GM12892 (cell line): ENCODE measurements around the gene ZNF491.
"Not testable (repeated sequence)": the region's sequence is repeated elsewhere in the genome, so short reads cannot be mapped to it uniquely, and the experiment has no call there.

Source experiments
- DNase-seq: peaks from one replicate; pipeline ENCODE4 v3.0.0; 2011; ENCODE audit not compliant: insufficient read length
- FAIRE-seq: peaks from 2 replicates; lab custom pipeline; 2011; peaks lifted over from hg19 to GRCh38; lab: Jason Lieb, UNC
- POLR2A ChIP-seq: IDR thresholded peaks from 2 replicates; pipeline ENCODE4 v1.6.1; 2011; ENCODE audit warnings: low read depth, low read length, control low read depth
- POLR2AphosphoS5 ChIP-seq: IDR thresholded peaks from 2 replicates; pipeline ENCODE4 v1.6.1; 2011; ENCODE audit warnings: low read depth, low read length, control low read depth
- TAF1 ChIP-seq: IDR thresholded peaks from 2 replicates; pipeline ENCODE4 v1.6.1; 2011; ENCODE audit warnings: low read depth, mild to moderate bottlenecking, control low read depth, low read length, borderline replicate concordance

Gene ZNF491

GRCh38 chr19:11814700-11815035 lies 16.3 kb downstream of the ZNF491 start:
- TF ChIP-seq TAF1 = no peak
- no peak for TF ChIP-seq POLR2AphosphoS5
- no peak for TF ChIP-seq POLR2A
- FAIRE-seq = no peak
- no peak for DNase-seq

GRCh38 chr19:11821474-11822109 lies 23.3 kb downstream of the ZNF491 start:
- DNase-seq (no peak), FAIRE-seq (no peak)
- TF ChIP-seq POLR2A (no peak), TAF1 (no peak), POLR2AphosphoS5 (no peak)

- DNase-seq, FAIRE-seq: not testable (repeated sequence)
Measured at GRCh38 chr19:11828957-11829876, 30.9 kb downstream of the ZNF491 start.

- FAIRE-seq (no peak), DNase-seq (no peak)
- no peak for TF ChIP-seq TAF1
- TF ChIP-seq POLR2AphosphoS5 = no peak
- no peak for TF ChIP-seq POLR2A
Measured at GRCh38 chr19:11832253-11832912, 34.1 kb downstream of the ZNF491 start.

- TF ChIP-seq POLR2A (no peak), POLR2AphosphoS5 (no peak), TAF1 (no peak)
- FAIRE-seq (no peak), DNase-seq (no peak)
Measured at GRCh38 chr19:11833541-11833940, 35.2 kb downstream of the ZNF491 start.

GRCh38 chr19:11835626-11836066 lies 37.3 kb downstream of the ZNF491 start:
- not testable (repeated sequence) for DNase-seq, FAIRE-seq

GRCh38 chr19:11843722-11844121 lies 45.4 kb downstream of the ZNF491 start:
- TF ChIP-seq POLR2A (no peak), TAF1 (no peak), POLR2AphosphoS5 (no peak)
- no peak for DNase-seq
- FAIRE-seq = no peak

- DNase-seq, FAIRE-seq: not testable (repeated sequence)
Measured at GRCh38 chr19:11847615-11848014, 49.3 kb downstream of the ZNF491 start.

- DNase-seq (no peak), FAIRE-seq (no peak)
- TF ChIP-seq POLR2A = no peak
- TF ChIP-seq POLR2AphosphoS5 = no peak
- no peak for TF ChIP-seq TAF1
Measured at GRCh38 chr19:11848200-11848593, 49.9 kb downstream of the ZNF491 start.

- TF ChIP-seq TAF1 = no peak
- TF ChIP-seq POLR2A = 0 out of 2 replicates have a peak, but pooled peaks have one; percentile 37
- TF ChIP-seq POLR2AphosphoS5 = no peak
- FAIRE-seq (peak; percentile 36), DNase-seq (peak; percentile 66)
Measured at GRCh38 chr19:11848594-11849469, 50.5 kb downstream of the ZNF491 start, which contains the start of gene ZNF439. ZNF439 (plus strand) TSS chr19:11848726; CDS start chr19:11848868, 142 bp downstream.

- not testable (repeated sequence) for DNase-seq, FAIRE-seq
Measured at GRCh38 chr19:11850289-11850688, 52.0 kb downstream of the ZNF491 start.
